Muscle of leg (tissue), 11 donors: Measurements from ENCODE around the gene PLOD3. TPM values are rescaled to one million over a fixed set of nuclear protein-coding genes. Genes with fewer than 3 reads are reported as not detected.

Experiments used
- DNase-seq: peaks from one replicate; pipeline ENCODE4 v3.0.0; 2013
- H3K27ac ChIP-seq: one replicate; pipeline ENCODE4 v1.5.1; 2013; ENCODE audit warnings: mild to moderate bottlenecking, low read length, control low read depth
- H3K27me3 ChIP-seq: one replicate; pipeline ENCODE4 v1.6.1; 2013; ENCODE audit warnings: low read length; ENCODE audit not compliant: control insufficient read depth, insufficient read depth
- H3K36me3 ChIP-seq: one replicate; pipeline ENCODE4 v1.6.1; 2013; ENCODE audit warnings: low read length; ENCODE audit not compliant: control insufficient read depth, insufficient read depth
- H3K4me1 ChIP-seq: one replicate; pipeline ENCODE4 v1.6.1; 2013; ENCODE audit warnings: low read length; ENCODE audit not compliant: control insufficient read depth, insufficient read depth
- H3K4me3 ChIP-seq: one replicate; pipeline ENCODE4 v1.5.1; 2013; ENCODE audit warnings: low read length, control low read depth
- H3K9me3 ChIP-seq: replicated peaks from 2 replicates; pipeline ENCODE4 v1.6.1; 2013; ENCODE audit warnings: low read depth, low read length; ENCODE audit not compliant: control insufficient read depth
- WGBS: methylation state at CpG from one replicate; pipeline ENCODE4 v1.1.5; 2013; ENCODE audit warnings: missing lambda C conversion rate; ENCODE audit not compliant: insufficient coverage; 5-methylcytosine and 5-hydroxymethylcytosine counted together
- polyA plus RNA-seq, 8 donors: library from polyadenylated mRNA; unstranded; fragments of 120-200 nt; gene quantifications; one replicate each; pipeline versions ENCODE4 v1.2.1 to v1.2.3, GENCODE V29; 2013; ENCODE audit warnings: inconsistent platforms in 1 of 8, low replicate concordance in 1 of 8; ENCODE audit not compliant: insufficient read length in 8 of 8, insufficient read depth in 1 of 8
- total RNA-seq: library from RNA; stranded (reverse); fragments of 120-200 nt; gene quantifications from one replicate; pipeline ENCODE4 v1.2.4, GENCODE V29; 2013

PLOD3 gene
- total and polyA plus RNA-seq, 9 donors: 24.8 to 78.2 (median 51.0) TPM

DNA sequence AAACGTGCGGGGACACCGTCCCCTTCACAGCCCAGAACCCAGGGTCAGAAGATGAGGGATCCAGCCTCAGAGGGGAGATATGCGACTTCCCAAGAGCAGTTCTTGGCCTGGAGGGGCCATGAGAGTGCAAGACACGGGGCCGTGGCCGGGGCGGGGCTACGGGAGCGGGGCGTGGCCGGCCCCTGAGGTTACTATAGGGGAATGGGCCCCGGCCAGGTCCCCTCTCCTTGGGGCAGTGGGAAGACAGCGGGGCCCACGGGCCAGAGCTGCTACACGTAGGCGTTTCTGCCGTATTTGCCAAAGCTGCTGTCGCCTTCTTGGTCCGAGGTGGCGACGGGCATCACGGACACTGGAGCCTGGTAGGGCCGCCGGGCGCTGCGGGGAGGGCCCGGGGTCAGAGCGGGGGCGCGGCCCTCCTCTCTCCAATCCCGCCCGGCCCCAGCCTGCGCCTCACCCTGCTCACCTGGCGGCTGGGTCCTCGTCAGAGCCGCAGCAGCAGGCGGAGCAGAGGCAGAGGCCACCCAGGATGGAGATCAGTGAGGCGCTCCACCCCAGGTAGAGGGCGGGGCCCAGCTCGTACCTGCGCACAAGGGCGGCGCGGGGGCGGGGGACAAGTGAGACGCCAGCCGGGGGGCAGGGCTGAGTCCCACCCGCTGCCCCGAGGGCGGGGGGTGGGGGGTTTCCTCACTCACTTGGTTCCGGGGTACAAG is 14.9 kb upstream of the PLOD3 start:
- no peaks in the 10 kb centered on the region for H3K9me3 ChIP-seq
- H3K36me3 ChIP-seq: peaks cover 25% of the 10 kb centered on the region
- H3K27me3 ChIP-seq: no peaks in the 10 kb centered on the region
- no peak overlapping the region for H3K27ac ChIP-seq
- H3K4me3 ChIP-seq: peak overlapping the region; percentile 5
- peaks cover 15% of the 10 kb centered on the region for H3K4me1 ChIP-seq
- WGBS: 4% methylated on average over 48 of the region's 52 CpGs
- DNase-seq: no peak

- no peak for DNase-seq
- no peak overlapping the region for H3K4me3 ChIP-seq
- peak overlapping the region; percentile 29 for H3K27ac ChIP-seq
- H3K9me3 ChIP-seq: no peaks in the 10 kb centered on the region
- H3K4me1 ChIP-seq: peaks cover 10% of the 10 kb centered on the region
- WGBS: 72% methylated on average over 6 of the region's 7 CpGs
- peaks cover 24% of the 10 kb centered on the region for H3K36me3 ChIP-seq
- no peaks in the 10 kb centered on the region for H3K27me3 ChIP-seq
Measured at GRCh38 chr7:101231644-101232043, 14.3 kb upstream of the PLOD3 start.

- H3K27me3 ChIP-seq: no peaks in the 10 kb centered on the region
- no peak overlapping the region for H3K27ac ChIP-seq
- H3K4me3 ChIP-seq: no peak overlapping the region
- no peak for DNase-seq
- 96% methylated on average over 3 of the region's 9 CpGs for WGBS
- H3K9me3 ChIP-seq: no peaks in the 10 kb centered on the region
- peaks cover 1% of the 10 kb centered on the region for H3K4me1 ChIP-seq
- H3K36me3 ChIP-seq: peaks cover 44% of the 10 kb centered on the region
Measured at GRCh38 chr7:101226721-101227120, 9.3 kb upstream of the PLOD3 start.

GRCh38 chr7:101225650-101226049 is 8.3 kb upstream of the PLOD3 start:
- Histone ChIP-seq H3K9me3 (no peaks in the 10 kb centered on the region), H3K27ac (no peak overlapping the region), H3K4me3 (no peak overlapping the region), H3K27me3 (no peaks in the 10 kb centered on the region), H3K4me1 (no peaks in the 10 kb centered on the region), H3K36me3 (peaks cover 48% of the 10 kb centered on the region)
- 100% methylated on average over 2 of the region's 6 CpGs for WGBS
- no peak for DNase-seq

- no peak for DNase-seq
- Histone ChIP-seq H3K27me3 (no peaks in the 10 kb centered on the region), H3K4me1 (peaks cover 7% of the 10 kb centered on the region), H3K36me3 (peaks cover 45% of the 10 kb centered on the region), H3K9me3 (no peaks in the 10 kb centered on the region), H3K4me3 (no peak overlapping the region), H3K27ac (no peak overlapping the region)
- WGBS: 96% methylated on average over 9 of the region's 15 CpGs
Measured at GRCh38 chr7:101223528-101223927, 6.1 kb upstream of the PLOD3 start.

- Histone ChIP-seq H3K36me3 (peaks cover 39% of the 10 kb centered on the region), H3K27me3 (no peaks in the 10 kb centered on the region), H3K27ac (no peak overlapping the region), H3K4me3 (no peak overlapping the region), H3K4me1 (peaks cover 10% of the 10 kb centered on the region), H3K9me3 (no peaks in the 10 kb centered on the region)
- WGBS: 86% methylated on average over 22 of the region's 27 CpGs
- DNase-seq: no peak
Measured at GRCh38 chr7:101222275-101222830, 5.0 kb upstream of the PLOD3 start.

DNA sequence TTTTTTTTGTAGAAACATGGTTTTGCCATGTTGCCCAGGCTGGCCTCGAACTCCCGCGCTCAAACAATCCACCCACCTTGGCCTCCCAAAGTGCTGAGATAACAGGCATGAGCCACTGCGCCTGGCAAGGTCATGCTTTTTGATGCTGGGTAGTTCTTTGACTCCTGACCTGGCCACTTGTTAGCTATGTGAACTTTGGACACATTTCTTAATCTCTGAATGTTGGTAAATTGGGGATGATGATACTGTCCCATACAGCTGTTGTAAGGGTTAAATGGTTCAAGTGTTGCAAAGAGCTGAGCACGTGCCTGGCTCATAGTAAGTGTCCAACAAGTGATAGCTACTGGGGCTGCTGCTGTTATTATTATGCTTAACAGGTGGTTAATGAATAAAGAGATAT is 2.9 kb upstream of the PLOD3 start:
- Histone ChIP-seq H3K36me3 (peaks cover 37% of the 10 kb centered on the region), H3K27me3 (no peaks in the 10 kb centered on the region), H3K9me3 (no peaks in the 10 kb centered on the region), H3K4me3 (no peak overlapping the region), H3K4me1 (peaks cover 22% of the 10 kb centered on the region), H3K27ac (no peak overlapping the region)
- 79% methylated on average over 4 of the region's 5 CpGs for WGBS
- no peak for DNase-seq

DNA sequence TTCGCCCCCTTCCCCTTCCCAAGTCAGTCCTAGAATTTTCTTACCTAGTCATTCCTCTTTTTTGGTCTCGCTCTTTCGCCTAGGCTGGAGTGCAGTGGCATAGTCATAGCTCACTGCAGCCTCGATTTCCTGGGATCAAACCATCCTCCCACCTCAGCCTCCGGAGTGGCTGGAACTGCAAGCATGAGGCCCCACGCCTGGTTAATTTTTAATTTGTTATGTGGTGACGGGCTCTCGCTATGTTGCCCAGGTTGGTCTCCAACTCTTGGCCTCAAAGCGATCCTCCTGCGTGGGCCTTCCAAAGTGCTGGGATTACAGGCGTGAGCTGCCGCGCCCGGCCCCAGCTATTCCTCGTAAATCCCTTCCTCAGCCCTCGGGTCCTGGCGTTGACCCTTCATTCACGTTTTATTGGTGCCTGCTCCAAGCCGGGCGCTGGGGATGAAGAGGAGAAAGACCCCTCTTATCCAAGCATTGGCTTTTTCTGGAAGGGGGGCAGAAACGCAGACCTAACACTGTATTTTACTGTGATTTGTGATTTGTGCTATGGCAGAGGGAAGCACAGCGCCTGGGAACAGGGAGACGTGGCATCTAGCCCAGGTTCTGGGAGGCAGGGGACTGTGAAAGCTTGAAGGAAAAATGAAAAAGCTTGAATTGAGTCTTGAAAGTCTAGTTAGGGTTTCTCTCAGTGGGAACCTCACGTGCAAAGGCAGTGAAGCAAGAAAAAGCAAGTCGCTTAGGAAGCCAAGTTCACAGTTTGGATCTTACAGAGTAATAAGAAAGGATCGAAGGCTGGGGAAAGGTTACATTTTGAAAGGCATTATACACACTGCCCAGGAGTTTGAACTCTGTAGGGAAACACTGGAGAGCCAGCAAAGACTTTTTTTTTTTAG is 1.1 kb upstream of the PLOD3 start:
- WGBS: 18% methylated on average over 11 of the region's 26 CpGs
- peaks cover 28% of the 10 kb centered on the region for H3K36me3 ChIP-seq

DNA sequence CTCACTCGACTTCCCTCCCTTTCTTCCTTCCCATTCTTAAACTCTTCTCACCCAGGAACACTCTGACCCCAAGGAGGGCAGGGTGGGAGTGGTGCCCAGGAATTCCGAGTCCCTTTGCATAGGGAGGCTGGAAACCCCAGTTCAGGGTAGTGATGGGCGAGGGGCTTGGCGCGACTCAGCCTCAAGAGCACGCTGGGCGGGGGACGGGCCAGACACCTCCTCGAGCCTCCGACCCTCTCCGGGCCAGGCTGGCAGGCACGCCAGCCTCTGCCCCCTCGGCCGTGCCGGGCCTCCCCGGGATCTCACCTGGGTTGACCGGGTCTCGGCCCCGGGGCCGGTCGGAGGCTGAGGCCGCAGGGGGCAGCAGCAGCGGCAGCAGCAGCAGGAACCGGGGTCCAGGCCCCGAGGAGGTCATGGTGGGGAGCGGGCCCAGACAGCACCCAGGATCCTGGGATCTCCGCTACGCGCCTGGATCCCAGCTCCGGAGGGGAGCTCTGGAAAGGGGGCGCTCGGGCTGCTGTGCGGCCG is 457 bp downstream of the PLOD3 start:
- Histone ChIP-seq H3K36me3 (peaks cover 29% of the 10 kb centered on the region), H3K27ac (peak overlapping the region; percentile 76), H3K4me1 (peaks cover 26% of the 10 kb centered on the region), H3K9me3 (no peaks in the 10 kb centered on the region), H3K27me3 (no peaks in the 10 kb centered on the region), H3K4me3 (peak overlapping the region; percentile 84)
- under 1% methylated on average over 33 of the region's 34 CpGs for WGBS
- peak; percentile 53 for DNase-seq

More for the DNA sequence above, 1.1 kb upstream of the PLOD3 start:
- Histone ChIP-seq H3K4me3 (peak overlapping the region; percentile 84), H3K27ac (peak overlapping the region; percentile 47), H3K27me3 (no peaks in the 10 kb centered on the region), H3K9me3 (no peaks in the 10 kb centered on the region), H3K4me1 (peaks cover 26% of the 10 kb centered on the region)
- no peak for DNase-seq
